K562 (cell line): Measurements from ENCODE around the gene TCP11. TPM values are rescaled to one million over a fixed set of nuclear protein-coding genes. Genes with fewer than 3 reads are reported as not detected.

Source experiments
- ATAC-seq: fragments of 200-7000 bp; cut with Tn5 transposase; 3 replicates; pipeline ENCODE4 v1.9.1; 2020; ENCODE audit warnings: moderate library complexity
- BruUV-seq: library from RNA; stranded (reverse); fragments of 400-500 nt; replicated peaks from 2 replicates; lab custom pipeline; 2021; lab: Mats Ljungman, UMichigan
- CTCF ChIA-PET: fragments of 300-600 bp; formaldehyde crosslinking; extraction: SDS; loops from one replicate; lab custom pipeline; 2021; ENCODE audit warnings: low intra/inter-chr PET ratio; lab: Yijun Ruan, JAX
- POLR2A ChIA-PET: fragments of 300-600, 350-650 bp; sonication (Branson Sonifier 250); formaldehyde crosslinking; extraction: SDS; loops from one replicate; lab custom pipeline; 2021; ENCODE audit warnings: antibody characterized with exemption, inconsistent platforms; lab: Yijun Ruan, JAX
- DNase-seq, 4 experiments: peaks; one replicate each; pipeline versions ENCODE4 v3.0.0 to v3.0.0-alpha.2; 2011 to 2018; ENCODE audit warnings: low spot score in 3 of 4, mixed read lengths in 3 of 4; ENCODE audit errors: extremely low read depth in 1 of 4
- FAIRE-seq: peaks from 2 replicates; lab custom pipeline; 2011; peaks lifted over from hg19 to GRCh38; lab: Jason Lieb, UNC
- H2AFZ ChIP-seq: 2 replicates; pipeline ENCODE4 v1.6.0; 2011; ENCODE audit warnings: low read depth, low read length, control low read depth, inconsistent platforms
- H3K27ac ChIP-seq: fragments of 200-600 bp; 3 replicates; pipeline ENCODE4 v1.8.0; 2011; ENCODE audit warnings: low read depth, mild to moderate bottlenecking, control low read depth, inconsistent platforms, low read length, moderate library complexity, mixed read lengths; ENCODE audit errors: extremely low read depth
- H3K27me3 ChIP-seq, 2 experiments: fragments of 300-600 bp in 1 of 2; 2 replicates in 1 of 2; 3 replicates in 1 of 2; pipeline versions ENCODE4 v1.6.0 to v1.8.0; 2011; ENCODE audit warnings: inconsistent platforms in 2 of 2, low read length in 2 of 2, mild to moderate bottlenecking in 1 of 2, mixed read lengths in 1 of 2, moderate library complexity in 1 of 2; ENCODE audit not compliant: control insufficient read depth in 2 of 2, insufficient read depth in 2 of 2
- H3K36me3 ChIP-seq: fragments of 300-600 bp; 3 replicates; pipeline ENCODE4 v1.8.0; 2011; ENCODE audit warnings: mild to moderate bottlenecking, low read length, inconsistent platforms; ENCODE audit not compliant: control insufficient read depth, insufficient read depth
- H3K4me1 ChIP-seq, 2 experiments: fragments of 200-600 bp in 1 of 2; replicated peaks in 1 of 2; 2 replicates in 1 of 2; 3 replicates in 1 of 2; pipeline versions ENCODE4 v1.5.1 to v1.8.0; 2011; ENCODE audit warnings: inconsistent platforms in 2 of 2, low read length in 2 of 2, mild to moderate bottlenecking in 1 of 2, mixed read lengths in 1 of 2, moderate library complexity in 1 of 2; ENCODE audit not compliant: control insufficient read depth in 2 of 2, insufficient read depth in 2 of 2
- H3K4me2 ChIP-seq: 2 replicates; pipeline ENCODE4 v1.6.1; 2011; ENCODE audit warnings: low read length, control low read depth, inconsistent platforms, mixed read lengths; ENCODE audit not compliant: insufficient read depth
- H3K4me3 ChIP-seq: fragments of 200-600 bp; sonication (generic), shearing (Covaris generic); 2 replicates; pipeline ENCODE4 v1.5.1; 2016; ENCODE audit warnings: control low read depth, inconsistent platforms
- H3K79me2 ChIP-seq: fragments of 200-600 bp; 3 replicates; pipeline ENCODE4 v1.8.0; 2011; ENCODE audit warnings: low read length, inconsistent platforms; ENCODE audit not compliant: control insufficient read depth, insufficient read depth
- H3K9ac ChIP-seq, 2 experiments: 2 replicates each; pipeline versions ENCODE4 v1.6.0 to v1.6.1; 2011; ENCODE audit warnings: low read depth in 2 of 2, low read length in 2 of 2, control low read depth in 1 of 2, inconsistent platforms in 1 of 2, mild to moderate bottlenecking in 1 of 2, mixed read lengths in 1 of 2; ENCODE audit not compliant: insufficient read depth in 1 of 2
- H3K9me1 ChIP-seq: one replicate; pipeline ENCODE4 v1.6.0; 2011; ENCODE audit warnings: inconsistent platforms, mild to moderate bottlenecking, low read length, moderate library complexity; ENCODE audit not compliant: control insufficient read depth, insufficient read depth
- H3K9me3 ChIP-seq: replicated peaks from 2 replicates; pipeline ENCODE4 v1.5.1; 2011; ENCODE audit warnings: low read depth, low read length, inconsistent platforms; ENCODE audit not compliant: control insufficient read depth, insufficient read depth
- H4K20me1 ChIP-seq: replicated peaks from 2 replicates; pipeline ENCODE4 v1.6.1; 2011; ENCODE audit warnings: low read length, inconsistent platforms, mixed read lengths; ENCODE audit not compliant: control insufficient read depth, insufficient read depth
- GTF2F1 ChIP-seq: IDR thresholded peaks from 2 replicates; pipeline ENCODE4 v1.6.1; 2011; ENCODE audit warnings: low read depth, low read length, improper control_type of control experiment
- L3MBTL2 ChIP-seq: fragments of 450-650 bp; IDR thresholded peaks from 2 replicates; pipeline ENCODE4 v1.6.1; 2016; ENCODE audit warnings: mild to moderate bottlenecking, moderate library complexity
- NCOA6 ChIP-seq: fragments of 450-650 bp; IDR thresholded peaks from 2 replicates; pipeline ENCODE4 v1.6.1; 2017; ENCODE audit warnings: mild to moderate bottlenecking
- NCOR1 ChIP-seq: fragments of 450-650 bp; IDR thresholded peaks from 2 replicates; pipeline ENCODE4 v1.6.1; 2016; ENCODE audit warnings: mild to moderate bottlenecking, moderate library complexity
- RCOR1 ChIP-seq, 2 experiments: IDR thresholded peaks; 2 replicates each; pipeline ENCODE4 v1.6.1; 2012; ENCODE audit warnings: low read depth in 2 of 2, low read length in 2 of 2, borderline replicate concordance in 1 of 2, improper control_type of control experiment in 1 of 2
- SMAD2 ChIP-seq: fragments of 150-350 bp; IDR thresholded peaks from 2 replicates; pipeline ENCODE4 v1.6.1; 2014; ENCODE audit warnings: low read depth, mild to moderate bottlenecking, low read length
- SMAD3 ChIP-seq: fragments of 450-650 bp; formaldehyde crosslinking; conservative IDR thresholded peaks from 2 replicates; pipeline ENCODE4 v1.4.0; 2020; ENCODE audit warnings: mild to moderate bottlenecking
- ZFP36 ChIP-seq: fragments of 150-350 bp; IDR thresholded peaks from 2 replicates; pipeline ENCODE4 v1.6.1; 2018; ENCODE audit warnings: low read length, low read depth; ENCODE audit not compliant: partially characterized antibody
- ZNF507 ChIP-seq: conservative IDR thresholded peaks from 2 replicates; pipeline ENCODE4 v1.6.1; 2017; ENCODE audit warnings: missing genetic modification characterization, missing compliant biosample characterization
- WGBS: fragments of 100-300 bp; shearing (Covaris generic); methylation state at CpG from one replicate; pipeline ENCODE4 v1.1.6; 2016; ENCODE audit warnings: low coverage, mixed read lengths; ENCODE audit not compliant: insufficient coverage; ENCODE audit errors: missing lambda C conversion rate; 5-methylcytosine and 5-hydroxymethylcytosine counted together
- in situ Hi-C: fragments of 300-500 bp; cut with MboI; formaldehyde crosslinking; loops from 4 replicates; pipeline ENCODE4 v1.15.0; 2018; ENCODE audit warnings: inconsistent platforms, mixed read lengths
- intact Hi-C: fragments of 100-400 bp; cut with micrococcal nuclease; formaldehyde crosslinking; loops from 2 replicates; pipeline ENCODE4 v1.14.2; 2022
- polyA plus RNA-seq, 8 experiments: library from polyadenylated mRNA; depleted of rRNA in 4 of 8; stranded (reverse) in 5 of 8; unstranded in 3 of 8; fragments of >200 nt; fragmentation: Nextera tagmentation in 2 of 8; fragmentation: Illumina TruSeq in 1 of 8; extraction: Ambion mirVana in 2 of 8; extraction: Trizol in 1 of 8; gene quantifications; 2 replicates each; pipeline versions ENCODE4 v1.2.1 to v1.2.3, GENCODE V29; 2011 to 2014; ENCODE audit warnings: inconsistent platforms in 1 of 8, missing spikeins in 1 of 8
- total RNA-seq, 7 experiments: library from RNA; depleted of rRNA in 6 of 7; stranded (reverse); fragments of >200 nt in 6 of 7; fragmentation: Illumina TruSeq in 2 of 7; extraction: Trizol in 2 of 7; gene quantifications; 2 replicates each; pipeline versions ENCODE4 v1.2.1 to v1.2.3, GENCODE V29; 2011 to 2021; ENCODE audit warnings: low replicate concordance in 1 of 7
- TF ChIP-seq, protein P1 (sequence below): IDR thresholded peaks from 2 replicates; pipeline ENCODE4 v1.6.1; 2014; ENCODE audit warnings: antibody characterized with exemption
- TF ChIP-seq, protein P2 (sequence below): fragments of 250-450 bp; sonication (Bioruptor Pico); IDR thresholded peaks from 2 replicates; pipeline ENCODE4 v1.4.0; 2020
- TF ChIP-seq, protein P3 (sequence below): IDR thresholded peaks from 3 replicates; pipeline ENCODE4 v1.6.1; 2011; ENCODE audit warnings: borderline replicate concordance, mild to moderate bottlenecking; ENCODE audit not compliant: insufficient read length, insufficient read depth
- TF ChIP-seq, protein P4 (sequence below): sonication (generic); formaldehyde crosslinking; IDR thresholded peaks from 2 replicates; pipeline ENCODE4 v1.8.0; 2022; ENCODE audit warnings: mild to moderate bottlenecking, missing genetic modification reagents, borderline replicate concordance
- TF ChIP-seq, protein P5 (sequence below): fragments of 450-650 bp; IDR thresholded peaks from 2 replicates; pipeline ENCODE4 v1.6.1; 2014; ENCODE audit warnings: low read depth, mild to moderate bottlenecking, moderate library complexity, borderline replicate concordance

The TCP11 gene
- total and polyA plus RNA-seq, 9 of the 15 experiments (the other 6 are each of a cell fraction or from before 2014, with no cell fraction given), result not detected

DNA sequence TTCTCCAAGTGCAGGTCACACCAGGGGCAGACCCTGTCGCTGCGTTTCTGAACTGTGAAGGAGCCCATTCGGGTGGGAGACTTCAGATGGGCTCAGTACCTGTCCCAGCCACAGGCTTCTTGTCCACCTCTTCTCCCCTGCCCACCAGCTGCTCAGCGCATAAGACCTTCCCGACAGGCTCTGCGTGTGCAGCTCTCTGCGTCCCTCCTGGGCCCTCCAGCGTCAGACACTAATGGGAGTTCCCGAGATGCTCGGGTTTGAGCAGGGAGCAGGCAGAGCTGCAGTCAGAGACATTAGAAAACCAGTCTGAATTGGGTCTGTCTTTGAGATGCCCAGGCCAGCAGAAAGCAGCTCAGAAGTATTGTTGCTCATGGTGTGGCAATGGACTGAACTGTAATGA is 50.4 kb downstream of the TCP11 start (continued):
- TF ChIP-seq, protein P1, sequence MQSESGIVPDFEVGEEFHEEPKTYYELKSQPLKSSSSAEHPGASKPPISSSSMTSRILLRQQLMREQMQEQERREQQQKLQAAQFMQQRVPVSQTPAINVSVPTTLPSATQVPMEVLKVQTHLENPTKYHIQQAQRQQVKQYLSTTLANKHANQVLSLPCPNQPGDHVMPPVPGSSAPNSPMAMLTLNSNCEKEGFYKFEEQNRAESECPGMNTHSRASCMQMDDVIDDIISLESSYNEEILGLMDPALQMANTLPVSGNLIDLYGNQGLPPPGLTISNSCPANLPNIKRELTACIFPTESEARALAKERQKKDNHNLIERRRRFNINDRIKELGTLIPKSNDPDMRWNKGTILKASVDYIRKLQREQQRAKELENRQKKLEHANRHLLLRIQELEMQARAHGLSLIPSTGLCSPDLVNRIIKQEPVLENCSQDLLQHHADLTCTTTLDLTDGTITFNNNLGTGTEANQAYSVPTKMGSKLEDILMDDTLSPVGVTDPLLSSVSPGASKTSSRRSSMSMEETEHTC, result no peak
- TF ChIP-seq RCOR1 (IDR thresholded peaks at IDR 0.05; ENCODE audit: borderline replicate concordance in 1 of 2, low read depth in 2 of 2, low read length in 2 of 2), result no peak
- TF ChIP-seq ZFP36, result no peak
- TF ChIP-seq SMAD2, result no peak
- no peak for TF ChIP-seq L3MBTL2

DNA sequence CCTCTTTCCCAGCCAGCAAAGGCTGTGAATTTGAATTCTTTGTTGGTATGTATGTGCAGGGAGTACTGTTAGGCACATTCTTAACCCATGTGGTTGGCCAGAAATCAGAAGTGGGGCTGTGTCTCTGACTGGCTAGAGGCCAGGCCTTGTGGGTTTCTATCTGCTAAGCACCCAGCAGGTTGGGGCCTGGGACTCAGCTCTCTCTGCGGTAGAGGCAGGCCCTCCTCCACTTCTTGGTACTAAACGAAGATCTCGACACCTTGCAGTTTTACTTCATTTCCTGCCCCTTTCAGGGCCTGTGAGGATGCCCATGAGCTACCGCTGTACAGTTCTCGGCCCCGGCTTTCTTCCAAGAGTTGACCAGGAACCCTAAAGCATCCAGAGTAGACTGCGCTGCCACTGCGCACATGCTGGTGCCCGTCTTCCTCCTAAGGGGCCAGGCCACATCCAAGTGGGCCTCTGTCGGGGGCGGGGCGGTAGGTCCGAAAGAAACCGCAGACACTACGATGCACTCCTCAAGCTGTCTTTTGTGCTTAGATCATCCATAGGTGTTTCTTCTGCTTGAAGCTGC is 51.1 kb downstream of the TCP11 start:
- Histone ChIP-seq H3K4me1 (no peaks in the 10 kb centered on the region), H3K4me2 (no peak overlapping the region), H3K9me1 (no peaks in the 10 kb centered on the region), H3K9ac (no peak overlapping the region; a peak in 1 of 4 replicates), H3K4me3 (no peak overlapping the region), H3K79me2 (no peaks in the 10 kb centered on the region), H2AFZ (no peak overlapping the region), H4K20me1 (no peaks in the 10 kb centered on the region), H3K9me3 (no peaks in the 10 kb centered on the region), H3K36me3 (peaks cover 4% of the 10 kb centered on the region; the same call in 1 of the 3 replicates), H3K27ac (no peak overlapping the region), H3K27me3 (peaks cover 0 to 6% of the 10 kb centered on the region in 2 experiments; a peak in 1 of 5 replicates)
- intact Hi-C loops, result no loop called here
- in situ Hi-C loops, result no loop called here
- POLR2A ChIA-PET, result interaction anchor here (0.5 to 1.0 kb wide), 4 partner anchors 8 to 675 kb away, joined by 3 to 4 read pairs (median 3); no protein-coding TSS in a partner anchor
- 77% methylated on average over 15 of the region's 15 CpGs for WGBS
- no peak for ATAC-seq
- no peak for DNase-seq
- no TSS peak for BruUV-seq
- CTCF ChIA-PET, result no interaction called here
- peak; percentile 44 for FAIRE-seq
- TF ChIP-seq NCOA6, result no peak
- TF ChIP-seq, protein P2, sequence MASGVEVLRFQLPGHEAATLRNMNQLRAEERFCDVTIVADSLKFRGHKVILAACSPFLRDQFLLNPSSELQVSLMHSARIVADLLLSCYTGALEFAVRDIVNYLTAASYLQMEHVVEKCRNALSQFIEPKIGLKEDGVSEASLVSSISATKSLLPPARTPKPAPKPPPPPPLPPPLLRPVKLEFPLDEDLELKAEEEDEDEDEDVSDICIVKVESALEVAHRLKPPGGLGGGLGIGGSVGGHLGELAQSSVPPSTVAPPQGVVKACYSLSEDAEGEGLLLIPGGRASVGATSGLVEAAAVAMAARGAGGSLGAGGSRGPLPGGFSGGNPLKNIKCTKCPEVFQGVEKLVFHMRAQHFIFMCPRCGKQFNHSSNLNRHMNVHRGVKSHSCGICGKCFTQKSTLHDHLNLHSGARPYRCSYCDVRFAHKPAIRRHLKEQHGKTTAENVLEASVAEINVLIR, result no peak
- TF ChIP-seq, protein P3, sequence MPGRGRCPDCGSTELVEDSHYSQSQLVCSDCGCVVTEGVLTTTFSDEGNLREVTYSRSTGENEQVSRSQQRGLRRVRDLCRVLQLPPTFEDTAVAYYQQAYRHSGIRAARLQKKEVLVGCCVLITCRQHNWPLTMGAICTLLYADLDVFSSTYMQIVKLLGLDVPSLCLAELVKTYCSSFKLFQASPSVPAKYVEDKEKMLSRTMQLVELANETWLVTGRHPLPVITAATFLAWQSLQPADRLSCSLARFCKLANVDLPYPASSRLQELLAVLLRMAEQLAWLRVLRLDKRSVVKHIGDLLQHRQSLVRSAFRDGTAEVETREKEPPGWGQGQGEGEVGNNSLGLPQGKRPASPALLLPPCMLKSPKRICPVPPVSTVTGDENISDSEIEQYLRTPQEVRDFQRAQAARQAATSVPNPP, result no peak
- no peak for TF ChIP-seq GTF2F1
- no peak for TF ChIP-seq NCOR1
- TF ChIP-seq, protein P4, sequence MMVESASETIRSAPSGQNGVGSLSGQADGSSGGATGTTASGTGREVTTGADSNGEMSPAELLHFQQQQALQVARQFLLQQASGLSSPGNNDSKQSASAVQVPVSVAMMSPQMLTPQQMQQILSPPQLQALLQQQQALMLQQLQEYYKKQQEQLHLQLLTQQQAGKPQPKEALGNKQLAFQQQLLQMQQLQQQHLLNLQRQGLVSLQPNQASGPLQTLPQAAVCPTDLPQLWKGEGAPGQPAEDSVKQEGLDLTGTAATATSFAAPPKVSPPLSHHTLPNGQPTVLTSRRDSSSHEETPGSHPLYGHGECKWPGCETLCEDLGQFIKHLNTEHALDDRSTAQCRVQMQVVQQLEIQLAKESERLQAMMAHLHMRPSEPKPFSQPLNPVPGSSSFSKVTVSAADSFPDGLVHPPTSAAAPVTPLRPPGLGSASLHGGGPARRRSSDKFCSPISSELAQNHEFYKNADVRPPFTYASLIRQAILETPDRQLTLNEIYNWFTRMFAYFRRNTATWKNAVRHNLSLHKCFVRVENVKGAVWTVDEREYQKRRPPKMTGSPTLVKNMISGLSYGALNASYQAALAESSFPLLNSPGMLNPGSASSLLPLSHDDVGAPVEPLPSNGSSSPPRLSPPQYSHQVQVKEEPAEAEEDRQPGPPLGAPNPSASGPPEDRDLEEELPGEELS (CRISPR knock-in tag), result no peak
- TF ChIP-seq ZNF507 (tag), result no peak
- no peak for TF ChIP-seq SMAD3 (CRISPR knock-in tag)
- TF ChIP-seq, protein P5, sequence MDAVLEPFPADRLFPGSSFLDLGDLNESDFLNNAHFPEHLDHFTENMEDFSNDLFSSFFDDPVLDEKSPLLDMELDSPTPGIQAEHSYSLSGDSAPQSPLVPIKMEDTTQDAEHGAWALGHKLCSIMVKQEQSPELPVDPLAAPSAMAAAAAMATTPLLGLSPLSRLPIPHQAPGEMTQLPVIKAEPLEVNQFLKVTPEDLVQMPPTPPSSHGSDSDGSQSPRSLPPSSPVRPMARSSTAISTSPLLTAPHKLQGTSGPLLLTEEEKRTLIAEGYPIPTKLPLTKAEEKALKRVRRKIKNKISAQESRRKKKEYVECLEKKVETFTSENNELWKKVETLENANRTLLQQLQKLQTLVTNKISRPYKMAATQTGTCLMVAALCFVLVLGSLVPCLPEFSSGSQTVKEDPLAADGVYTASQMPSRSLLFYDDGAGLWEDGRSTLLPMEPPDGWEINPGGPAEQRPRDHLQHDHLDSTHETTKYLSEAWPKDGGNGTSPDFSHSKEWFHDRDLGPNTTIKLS, result no peak
